ENCODE data around the gene SMYD3. TPM values are rescaled to one million over a fixed set of nuclear protein-coding genes. Genes with fewer than 3 reads are reported as not detected.

Gene SMYD3
- total and polyA plus RNA-seq, 2 of the 4 experiments (the other 2 are of a cell fraction) = 26.5 to 37.6 TPM

DNA sequence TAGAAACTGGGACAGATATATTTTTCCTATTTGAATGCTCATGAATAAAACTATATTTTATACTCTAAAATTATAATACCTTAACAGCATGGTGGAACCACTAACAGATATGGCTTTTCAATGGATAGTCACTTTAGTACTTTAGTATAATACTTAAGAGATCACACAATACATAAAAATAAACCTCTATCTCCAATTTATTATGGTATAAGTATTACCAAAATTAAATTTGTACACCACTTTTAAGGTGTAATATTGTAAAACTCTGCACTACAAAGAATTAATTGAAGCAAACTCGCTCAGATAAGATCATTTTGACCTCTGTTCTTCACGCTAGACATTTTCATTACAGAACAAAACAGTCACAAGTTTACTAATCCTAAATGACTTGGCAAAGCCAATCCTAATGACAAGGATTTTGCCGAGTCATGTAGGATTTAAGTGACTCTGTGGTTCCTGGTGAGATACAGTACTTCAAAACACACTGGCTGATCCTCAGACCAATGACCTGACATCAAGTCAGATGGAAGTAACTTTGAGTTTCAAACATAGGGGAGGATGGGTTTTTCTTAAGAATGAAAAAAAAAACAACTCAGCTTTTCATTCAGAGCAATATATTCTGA lies 200.6 kb downstream of the SMYD3 start:
- POLR2A ChIA-PET (ENCODE audit: unreplicated experiment) = interaction anchor here (0.7 kb wide), 1 partner anchor 181 kb away, joined by 8 read pairs; no protein-coding TSS in a partner anchor
- H3K27ac ChIP-seq (ENCODE audit: insufficient read depth, low read length) = no peak overlapping the region
- BruUV-seq (replicated peaks) = no TSS peak
- H3K79me1 ChIP-seq (ENCODE audit: low read depth in 1 of 2, low read length in 2 of 2) = peaks cover 0 to 3% of the 10 kb centered on the region in 2 experiments; a peak in 1 of 4 replicates
- no peak overlapping the region; the same call in 1 of the 2 replicates for H3K18ac ChIP-seq (ENCODE audit: low read depth, low read length)
- H4K91ac ChIP-seq (ENCODE audit: insufficient read depth, low read depth, low read length) = no peak overlapping the region
- H2AFZ ChIP-seq (replicated peaks; ENCODE audit: low read length, poor library complexity) = no peak overlapping the region
- no peak overlapping the region for H4K5ac ChIP-seq (ENCODE audit: low read depth, low read length)
- no peak overlapping the region for H3K9ac ChIP-seq (ENCODE audit: low read depth, low read length)
- no peaks in the 10 kb centered on the region for H3K36me3 ChIP-seq (ENCODE audit: control insufficient read depth, insufficient read depth, low read length)
- no peak overlapping the region for H2BK120ac ChIP-seq (ENCODE audit: low read depth, low read length)
- H4K20me1 ChIP-seq (ENCODE audit: insufficient read depth, low read length) = no peaks in the 10 kb centered on the region
- no peak overlapping the region for H2AK9ac ChIP-seq (replicated peaks; ENCODE audit: low read depth, low read length, poor library complexity)
- no peak overlapping the region for H2AK5ac ChIP-seq (ENCODE audit: low read depth, low read length)
- no peak overlapping the region for H2BK20ac ChIP-seq (ENCODE audit: low read depth, low read length)
- DNase-seq (peak; percentile 18), ATAC-seq (ENCODE audit: low read depth) (no peak)
- no peak overlapping the region for H3K14ac ChIP-seq (replicated peaks; ENCODE audit: low read depth, low read length)
- no peaks in the 10 kb centered on the region for H3K27me3 ChIP-seq (ENCODE audit: control insufficient read depth, insufficient read depth, low read length)
- H2BK5ac ChIP-seq (ENCODE audit: low read depth, low read length, poor library complexity, severe bottlenecking) = no peak overlapping the region
- H3K23ac ChIP-seq (ENCODE audit: low read depth, low read length) = no peak overlapping the region
- intact Hi-C loops (cut with micrococcal nuclease) (no loop called here), dilution Hi-C loops (cut with HindIII; ENCODE audit: low sequenced_read_pairs, unreplicated experiment) (no loop called here), in situ Hi-C loops (cut with MboI; ENCODE audit: low sequenced_read_pairs) (no loop called here)
- no CpG with 5 or more reads among the region's 3 CpGs for WGBS, 2 experiments (ENCODE audit: extremely low coverage in 2 of 2, insufficient read length in 1 of 2)
- no peak overlapping the region for H3K4ac ChIP-seq (ENCODE audit: low read depth, low read length)
- H3K4me1 ChIP-seq (ENCODE audit: control insufficient read depth, insufficient read depth, low read length) = peaks cover 10% of the 10 kb centered on the region
- no peak overlapping the region for H3K56ac ChIP-seq (ENCODE audit: extremely low read depth, insufficient read depth, low read length)
- TF ChIP-seq RFX5 (IDR thresholded peaks at IDR 0.05; ENCODE audit: low read depth, low read length) = no peak
- TF ChIP-seq POLR2A (IDR thresholded peaks at IDR 0.05; ENCODE audit: low read depth, low read length) = no peak
- peak; percentile 21; the same call in 1 of the 2 replicates for TF ChIP-seq MAFK (IDR thresholded peaks at IDR 0.05; ENCODE audit: low read depth, low read length)
- peak; percentile 88 for TF ChIP-seq NFE2L2 (IDR thresholded peaks at IDR 0.05; ENCODE audit: low read depth, low read length)
- no peak for TF ChIP-seq MXI1 (IDR thresholded peaks at IDR 0.05; ENCODE audit: borderline replicate concordance, low read depth, low read length)
- CTCF ChIA-PET = no interaction called here
- no peaks in the 10 kb centered on the region for H3K9me3 ChIP-seq (ENCODE audit: control insufficient read depth, insufficient read depth, low read length)
- no peak overlapping the region for H2BK15ac ChIP-seq (ENCODE audit: low read depth, low read length)
- no peak overlapping the region for H3K4me3 ChIP-seq (ENCODE audit: insufficient read depth, low read depth, low read length)
- no peaks in the 10 kb centered on the region; the same call in 1 of the 2 replicates for H3K9me1 ChIP-seq (ENCODE audit: insufficient read depth, low read length)
- no peak overlapping the region for H3K4me2 ChIP-seq (ENCODE audit: low read depth, low read length)
- no peak overlapping the region; a peak in 1 of 4 replicates for H4K8ac ChIP-seq (ENCODE audit: low read depth in 2 of 2, low read length in 2 of 2)
